ENCODE measurements around the gene PLIN5.

PLIN5 gene

GRCh38 chr19:4566402-4567051, 31.5 kb upstream of the PLIN5 start:
- no peak for DNase-seq

DNA sequence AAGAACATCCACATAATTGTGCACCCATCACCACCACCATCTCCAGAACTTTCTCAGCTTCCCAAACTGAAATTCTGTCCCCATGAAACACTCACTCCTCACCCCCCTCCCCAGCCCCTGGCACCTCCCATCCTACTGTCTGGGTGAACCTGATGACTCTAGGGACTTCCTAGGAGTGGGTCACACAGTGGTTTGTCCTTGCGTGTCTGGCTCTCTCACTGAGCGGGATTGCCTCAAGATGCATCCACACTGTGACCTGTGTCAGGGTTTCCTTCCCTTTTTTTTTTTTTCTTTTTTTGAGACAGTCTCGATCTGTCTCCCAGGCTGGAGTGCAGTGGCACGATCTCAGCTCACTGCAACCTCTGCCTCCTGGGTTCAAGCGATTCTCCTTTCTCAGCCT, 28.5 kb upstream of the PLIN5 start:
- peak; percentile 88 for DNase-seq

DNA sequence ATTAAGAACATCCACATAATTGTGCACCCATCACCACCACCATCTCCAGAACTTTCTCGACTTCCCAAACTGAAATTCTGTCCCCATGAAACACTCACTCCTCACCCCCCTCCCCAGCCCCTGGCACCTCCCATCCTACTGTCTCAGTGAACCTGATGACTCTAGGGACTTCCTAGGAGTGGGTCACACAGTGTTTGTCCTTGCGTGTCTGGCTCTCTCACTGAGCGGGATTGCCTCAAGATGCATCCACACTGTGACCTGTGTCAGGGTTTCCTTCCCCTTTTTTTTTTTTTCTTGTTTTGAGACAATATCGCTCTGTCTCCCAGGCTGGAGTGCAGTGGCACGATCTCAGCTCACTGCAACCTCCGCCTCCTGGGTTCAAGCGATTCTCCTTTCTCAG, 27.1 kb upstream of the PLIN5 start:
- peak; percentile 85 for DNase-seq

- DNase-seq: peak; percentile 83
Observed at GRCh38 chr19:4559569-4559968, 24.5 kb upstream of the PLIN5 start, which contains the start of gene SEMA6B. TSS of gene SEMA6B (minus strand) at chr19:4559684. CDS start at chr19:4558457, 1,227 bp downstream.

- peak; percentile 13 for DNase-seq
Observed at GRCh38 chr19:4557971-4558941, 23.2 kb upstream of the PLIN5 start.

GRCh38 chr19:4557144-4557970, 22.3 kb upstream of the PLIN5 start:
- no peak for DNase-seq

- peak; percentile 45 for DNase-seq
Observed at GRCh38 chr19:4556597-4557127, 21.6 kb upstream of the PLIN5 start.

- DNase-seq: peak; percentile 12
Observed at GRCh38 chr19:4555657-4556561, 20.9 kb upstream of the PLIN5 start.

DNA sequence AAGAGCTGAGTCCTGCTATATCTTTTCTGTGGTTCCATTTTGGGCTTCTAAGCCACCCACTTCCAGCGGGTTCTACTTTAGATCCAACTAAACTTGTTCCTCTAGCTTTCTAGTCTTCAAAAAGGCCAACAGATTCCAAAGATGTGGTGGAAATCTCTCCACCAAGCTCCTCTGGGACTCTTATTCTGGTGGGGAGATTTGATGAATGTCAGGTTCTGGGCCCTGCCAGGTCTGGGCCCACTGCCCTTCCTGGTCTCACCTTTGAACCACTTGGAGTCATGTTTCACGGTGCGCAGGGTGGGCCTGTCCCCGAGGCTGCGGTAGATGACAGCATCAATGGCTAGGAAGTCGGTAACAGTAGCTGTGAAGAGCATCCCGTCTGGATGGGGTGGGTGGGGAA, 19.7 kb upstream of the PLIN5 start:
- no peak for DNase-seq

DNA sequence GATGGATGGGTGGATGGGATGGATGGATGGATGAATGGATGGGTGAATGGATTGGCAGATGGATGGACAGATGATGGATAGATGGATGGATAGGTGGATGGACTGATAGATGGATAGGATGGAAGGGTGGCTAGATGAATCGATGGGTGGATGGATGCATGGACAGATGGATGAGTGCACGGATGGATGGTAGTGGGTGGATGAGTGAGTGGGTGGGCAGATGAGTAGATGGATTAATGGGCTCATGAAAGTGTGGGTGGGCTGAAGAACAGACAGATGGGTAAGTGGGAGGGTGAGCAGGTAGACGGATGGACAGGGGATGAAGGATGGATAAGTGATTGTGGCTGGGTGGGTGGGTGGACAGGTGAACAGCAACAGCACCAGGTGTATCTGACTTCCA, 18.8 kb upstream of the PLIN5 start:
- no peak for DNase-seq

DNA sequence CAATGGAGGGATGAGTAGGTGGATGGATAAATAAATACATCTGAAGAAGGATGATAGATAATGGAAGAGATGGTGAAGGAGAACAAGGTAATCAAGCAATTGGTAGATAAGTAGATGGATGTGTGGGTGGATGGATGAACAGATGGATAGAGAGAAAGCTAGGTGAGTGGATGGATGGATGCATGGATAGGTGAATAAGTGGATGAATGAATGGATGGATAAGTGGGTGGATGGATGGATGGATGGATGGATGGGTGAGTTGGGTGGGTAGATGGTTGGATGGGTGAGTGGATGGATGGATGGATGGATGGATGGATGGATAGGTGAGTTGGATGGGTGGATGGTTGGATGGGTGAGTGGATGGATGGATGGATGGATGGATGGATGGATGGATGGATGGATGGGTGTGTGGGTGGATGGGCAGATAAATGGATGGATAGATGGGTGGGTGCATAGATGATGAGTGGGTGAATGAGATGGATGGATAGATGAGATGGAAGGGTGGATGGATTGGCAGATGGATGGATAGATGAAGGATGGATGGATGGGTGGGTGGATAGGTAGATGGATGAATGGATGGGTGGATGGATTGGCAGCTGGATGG, 18.2 kb upstream of the PLIN5 start:
- no peak for DNase-seq

DNA sequence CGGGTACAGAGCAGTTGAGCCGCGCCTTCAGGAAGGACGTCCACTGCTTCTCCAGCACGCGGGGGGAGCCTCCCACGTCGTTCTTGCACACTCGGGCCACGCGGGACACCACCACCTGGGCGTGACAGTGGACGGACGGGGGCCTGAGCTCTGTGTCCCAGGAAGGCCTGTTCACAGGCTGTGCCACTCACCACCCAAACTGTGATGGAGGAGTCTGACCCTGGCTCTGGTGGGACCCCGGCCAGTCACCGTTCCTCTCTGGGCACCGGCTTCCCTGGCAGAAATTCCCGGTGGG, 17.4 kb upstream of the PLIN5 start:
- DNase-seq: no peak

GRCh38 chr19:4550479-4551050, 15.5 kb upstream of the PLIN5 start:
- no peak for DNase-seq

GRCh38 chr19:4550018-4550417, 15.0 kb upstream of the PLIN5 start:
- no peak for DNase-seq

GRCh38 chr19:4548238-4548584, 13.2 kb upstream of the PLIN5 start:
- DNase-seq: no peak

DNA sequence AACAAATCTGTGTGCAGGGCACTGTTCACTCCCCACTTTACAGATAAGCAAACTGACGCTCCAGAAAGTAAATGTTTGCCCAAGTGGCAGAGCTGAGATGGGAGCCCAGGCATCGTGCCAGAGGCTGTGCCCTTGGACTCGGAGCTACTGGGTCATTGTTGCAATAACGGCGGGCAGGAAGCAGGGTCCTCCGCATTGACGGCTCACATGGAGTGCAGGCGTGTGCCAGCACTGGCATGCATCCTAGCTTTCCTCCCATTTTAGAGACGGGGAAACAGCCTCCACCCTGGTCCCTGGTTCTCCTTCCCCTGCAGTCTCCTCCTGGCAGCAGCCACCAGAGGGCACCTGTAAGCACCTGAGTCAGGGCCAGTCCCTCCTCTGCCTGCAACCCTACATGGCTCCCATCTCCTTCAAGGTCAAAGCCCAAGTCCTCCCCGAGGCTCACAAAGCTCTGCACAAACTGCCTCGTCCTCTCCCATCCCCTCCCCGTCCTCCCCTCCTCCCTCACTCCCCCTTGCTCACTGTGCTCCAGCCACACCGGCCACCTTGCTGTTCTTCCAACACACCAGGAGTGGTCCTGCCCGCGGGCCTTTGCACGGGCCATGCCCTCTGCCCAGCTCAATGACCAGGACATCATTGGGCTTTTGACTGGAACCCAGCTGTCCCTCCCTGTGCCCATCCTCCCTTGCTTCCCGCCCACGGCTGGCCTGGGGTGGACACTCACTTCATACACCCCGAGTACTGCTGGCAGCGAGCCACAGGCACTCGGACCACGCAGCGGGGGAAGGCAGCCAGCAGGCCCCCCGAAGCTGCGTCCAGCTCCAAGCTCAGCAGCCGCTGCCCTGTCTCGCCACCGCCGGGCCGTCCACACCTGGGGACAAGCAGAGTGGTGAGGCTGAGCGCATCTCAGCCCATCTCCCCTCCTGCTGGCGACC, 12.5 kb upstream of the PLIN5 start:
- DNase-seq: peak; percentile 30

DNA sequence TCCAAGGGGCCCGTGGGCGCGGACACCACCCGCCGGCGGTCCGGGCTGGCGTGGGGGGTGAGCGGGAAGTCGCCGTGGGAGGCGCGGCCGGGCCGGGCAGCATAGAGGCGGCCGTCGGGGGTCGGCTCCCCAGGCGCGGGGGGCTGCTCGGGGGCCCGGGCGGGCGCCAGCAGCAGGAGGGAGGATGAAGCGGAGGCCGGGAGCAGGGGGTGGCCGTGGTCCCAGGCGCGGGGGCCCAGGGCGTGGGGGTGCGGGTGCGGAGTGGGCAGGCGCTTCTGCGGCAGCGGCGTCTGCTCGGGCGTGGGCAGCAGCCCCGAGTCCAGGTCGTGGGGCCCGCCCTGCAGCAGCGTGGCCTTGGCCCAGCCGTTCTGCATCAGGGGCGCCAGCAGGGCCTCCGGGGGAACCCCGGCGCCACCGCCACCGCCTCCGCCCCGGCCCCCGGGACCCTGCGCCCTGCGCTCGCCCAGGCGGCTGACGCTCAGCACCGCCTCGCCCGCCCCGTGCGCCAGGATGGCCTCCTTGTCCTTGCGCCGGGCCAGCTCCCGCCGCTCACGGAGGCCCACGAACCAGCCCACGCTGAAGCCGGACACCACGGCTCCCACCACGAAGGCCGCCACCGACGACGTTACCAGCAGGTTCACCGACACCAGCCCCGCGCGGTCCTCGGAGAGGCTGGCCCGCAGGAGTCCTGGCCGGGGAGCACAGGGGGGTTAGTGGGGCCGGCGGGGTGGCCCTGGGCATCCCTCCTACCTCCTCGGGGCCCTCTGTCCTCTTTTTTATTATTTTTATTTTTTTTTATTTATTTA, 9.0 kb upstream of the PLIN5 start:
- no peak for DNase-seq

GRCh38 chr19:4542896-4543841, 8.1 kb upstream of the PLIN5 start:
- DNase-seq: peak; percentile 80

Data from inflammatory macrophage treated with lipopolysaccharide for 4 hours (primary cell).